ENCODE data around the gene CACNA1G.

DNA sequence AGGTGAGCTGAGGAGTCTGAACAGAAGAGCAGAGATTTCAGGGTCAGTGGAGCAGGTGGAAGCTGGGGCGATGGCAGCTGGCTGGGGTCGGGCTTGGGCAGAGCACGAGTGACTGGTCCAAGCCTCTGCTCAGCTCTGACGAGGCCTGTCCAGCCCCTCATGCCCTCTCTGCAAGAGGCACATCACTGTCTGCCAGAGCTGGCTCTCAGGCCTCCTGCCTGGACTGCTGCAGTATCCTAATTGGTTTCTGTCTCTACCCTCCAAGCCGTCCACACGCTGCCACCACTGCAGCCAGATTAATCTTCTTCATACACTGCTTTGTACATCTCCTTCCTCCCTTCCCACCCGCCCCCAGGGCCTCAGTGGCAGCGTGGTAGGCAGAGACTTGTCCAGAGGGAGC, 25.4 kb downstream of the CACNA1G start:
- TF ChIP-seq CTCF (IDR thresholded peaks at IDR 0.05; ENCODE audit: low read depth, low read length) (no peak), POLR2A (IDR thresholded peaks at IDR 0.05; ENCODE audit: extremely low read depth, insufficient read length) (no peak), MAX (IDR thresholded peaks at IDR 0.05; ENCODE audit: low read depth, low read length) (no peak)
